GM12878 (cell line): ENCODE measurements around the gene CNPY1. TPM values are rescaled to one million over a fixed set of nuclear protein-coding genes. Genes with fewer than 3 reads are reported as not detected.

Experiments
- ATAC-seq: fragments of 200-7000 bp; cut with Tn5 transposase; 3 replicates; pipeline ENCODE4 v1.9.1; 2020; ENCODE audit warnings: mild to moderate bottlenecking, moderate library complexity
- BruUV-seq: library from RNA; stranded (reverse); fragments of 400-500 nt; replicated peaks from 2 replicates; lab custom pipeline; 2021; lab: Mats Ljungman, UMichigan
- CTCF ChIA-PET: fragments of 300-600 bp; sonication (Branson Sonifier 250); formaldehyde crosslinking; extraction: SDS; loops from one replicate; lab custom pipeline; 2021; ENCODE audit warnings: inconsistent platforms; lab: Yijun Ruan, JAX
- POLR2A ChIA-PET: fragments of 350-600 bp; formaldehyde crosslinking; extraction: SDS; loops from one replicate; lab custom pipeline; 2021; ENCODE audit warnings: inconsistent platforms; lab: Charles Lee
- RAD21 ChIA-PET: fragments of 300-600 bp; sonication (Branson Sonifier 250); formaldehyde crosslinking; loops from one replicate; lab custom pipeline; 2023; ENCODE audit warnings: antibody characterized with exemption; ENCODE audit not compliant: unreplicated experiment; lab: Charles Lee
- SMC1A ChIA-PET: fragments of 300-600 bp; sonication (Branson Sonifier 250); formaldehyde crosslinking; loops from one replicate; lab custom pipeline; 2023; ENCODE audit not compliant: unreplicated experiment, uncharacterized antibody; lab: Charles Lee
- DNase-seq: peaks from one replicate; pipeline ENCODE4 v3.0.0-alpha.2; 2011; ENCODE audit warnings: low read depth, low spot score
- FAIRE-seq: peaks from 3 replicates; lab custom pipeline; 2011; peaks lifted over from hg19 to GRCh38; lab: Jason Lieb, UNC
- H2AFZ ChIP-seq: 2 replicates; pipeline ENCODE4 v1.6.0; 2011; ENCODE audit warnings: low read depth, low read length, control low read depth; ENCODE audit not compliant: control insufficient read depth
- H3K27ac ChIP-seq: 2 replicates; pipeline ENCODE4 v1.5.1; 2011; ENCODE audit warnings: control low read depth; ENCODE audit not compliant: control insufficient read depth, insufficient read depth
- H3K27me3 ChIP-seq, 2 experiments: replicated peaks in 1 of 2; 2 replicates each; pipeline versions ENCODE4 v1.6.0 to v1.6.1; 2011; ENCODE audit warnings: low read length in 1 of 2; ENCODE audit not compliant: control insufficient read depth in 2 of 2, insufficient read depth in 2 of 2
- H3K36me3 ChIP-seq, 2 experiments: 2 replicates each; pipeline ENCODE4 v1.5.1; 2011; ENCODE audit warnings: low read length in 1 of 2; ENCODE audit not compliant: control insufficient read depth in 2 of 2, insufficient read depth in 2 of 2
- H3K4me1 ChIP-seq: 2 replicates; pipeline ENCODE4 v1.6.1; 2011; ENCODE audit warnings: mild to moderate bottlenecking, low read length, moderate library complexity, mixed read lengths; ENCODE audit not compliant: control insufficient read depth, insufficient read depth
- H3K4me2 ChIP-seq: 2 replicates; pipeline ENCODE4 v1.6.0; 2011; ENCODE audit warnings: control low read depth; ENCODE audit not compliant: control insufficient read depth, insufficient read depth
- H3K4me3 ChIP-seq: fragments of 200-600 bp; sonication (generic); 2 replicates; pipeline ENCODE4 v1.5.1; 2016
- H3K79me2 ChIP-seq: 2 replicates; pipeline ENCODE4 v1.6.0; 2011; ENCODE audit warnings: low read length; ENCODE audit not compliant: control insufficient read depth, insufficient read depth
- H3K9ac ChIP-seq: 2 replicates; pipeline ENCODE4 v1.8.0; 2011; ENCODE audit warnings: low read length, control low read depth, mixed read lengths; ENCODE audit not compliant: control insufficient read depth, insufficient read depth
- H3K9me3 ChIP-seq: replicated peaks from 3 replicates; pipeline ENCODE4 v1.5.1; 2011; ENCODE audit warnings: mild to moderate bottlenecking, low read length; ENCODE audit not compliant: control insufficient read depth, insufficient read depth
- H4K20me1 ChIP-seq: 2 replicates; pipeline ENCODE4 v1.6.0; 2011; ENCODE audit not compliant: control insufficient read depth, insufficient read depth
- CEBPZ ChIP-seq: fragments of 150-350 bp; IDR thresholded peaks from 2 replicates; pipeline ENCODE4 v1.6.1; 2016; ENCODE audit warnings: low read depth, low read length
- FOXK2 ChIP-seq: fragments of 450-650 bp; IDR thresholded peaks from 2 replicates; pipeline ENCODE4 v1.6.1; 2017; ENCODE audit warnings: mild to moderate bottlenecking, moderate library complexity
- HDAC6 ChIP-seq: fragments of 200-600 bp; sonication (generic); IDR thresholded peaks from one replicate; pipeline ENCODE4 v1.8.0; 2017; ENCODE audit warnings: antibody characterized with exemption; ENCODE audit not compliant: unreplicated experiment
- JUNB ChIP-seq: IDR thresholded peaks from 2 replicates; pipeline ENCODE4 v1.6.1; 2016; ENCODE audit warnings: antibody characterized with exemption, mild to moderate bottlenecking
- MTA3 ChIP-seq: IDR thresholded peaks from 2 replicates; pipeline ENCODE4 v1.6.1; 2012; ENCODE audit warnings: low read length, inconsistent platforms, borderline replicate concordance
- NKRF ChIP-seq: fragments of 450-650 bp; conservative IDR thresholded peaks from 2 replicates; pipeline ENCODE4 v1.6.1; 2017; ENCODE audit warnings: mild to moderate bottlenecking, moderate library complexity
- SREBF1 ChIP-seq: IDR thresholded peaks from 2 replicates; pipeline ENCODE4 v1.6.1; 2012; ENCODE audit warnings: mild to moderate bottlenecking, low read length
- ZBTB4 ChIP-seq: fragments of 450-650 bp; formaldehyde crosslinking; IDR thresholded peaks from 2 replicates; pipeline ENCODE4 v1.4.0; 2022; ENCODE audit warnings: mild to moderate bottlenecking, moderate library complexity
- ZBTB40 ChIP-seq: fragments of 450-650 bp; IDR thresholded peaks from 2 replicates; pipeline ENCODE4 v1.6.1; 2016; ENCODE audit warnings: mild to moderate bottlenecking, moderate library complexity, borderline replicate concordance
- WGBS: methylation state at CpG from one replicate; pipeline ENCODE4 v1.1.6; 2016; ENCODE audit warnings: low lambda C conversion rate; ENCODE audit not compliant: insufficient replicate concordance, insufficient coverage; ENCODE audit errors: missing lambda C conversion rate; 5-methylcytosine and 5-hydroxymethylcytosine counted together
- in situ Hi-C: fragments of 300-500 bp; cut with MboI; formaldehyde crosslinking; loops from 9 replicates; pipeline ENCODE4 v1.14.3; 2018; ENCODE audit warnings: mixed read lengths
- intact Hi-C: fragments of 100-400 bp; cut with micrococcal nuclease; formaldehyde crosslinking; loops from one replicate; pipeline ENCODE4 v1.14.2; 2022; ENCODE audit not compliant: unreplicated experiment
- polyA plus RNA-seq, 11 experiments: library from polyadenylated mRNA; depleted of rRNA in 4 of 11; unstranded in 6 of 11; stranded (reverse) in 5 of 11; fragments of >200 nt; fragmentation: Nextera tagmentation in 4 of 11; fragmentation: Illumina TruSeq in 1 of 11; extraction: Ambion mirVana in 4 of 11; extraction: Trizol in 1 of 11; gene quantifications; 1 replicate in 1 of 11; 2 replicates in 10 of 11; pipeline versions ENCODE4 v1.2.1 to v1.2.3, GENCODE V29; 2011 to 2016; ENCODE audit warnings: inconsistent platforms in 2 of 11, missing spikeins in 2 of 11, low read depth in 1 of 11
- total RNA-seq, 4 experiments: library from RNA; depleted of rRNA in 3 of 4; stranded (reverse); fragments of >200 nt in 3 of 4; fragmentation: Illumina TruSeq in 1 of 4; extraction: Trizol in 1 of 4; gene quantifications; 2 replicates each; pipeline versions ENCODE4 v1.2.1 to v1.2.3, GENCODE V29; 2013 to 2021

The CNPY1 gene
- total and polyA plus RNA-seq, 10 of the 15 experiments (the other 5 are each of a cell fraction or from before 2014, with no cell fraction given): not detected

DNA sequence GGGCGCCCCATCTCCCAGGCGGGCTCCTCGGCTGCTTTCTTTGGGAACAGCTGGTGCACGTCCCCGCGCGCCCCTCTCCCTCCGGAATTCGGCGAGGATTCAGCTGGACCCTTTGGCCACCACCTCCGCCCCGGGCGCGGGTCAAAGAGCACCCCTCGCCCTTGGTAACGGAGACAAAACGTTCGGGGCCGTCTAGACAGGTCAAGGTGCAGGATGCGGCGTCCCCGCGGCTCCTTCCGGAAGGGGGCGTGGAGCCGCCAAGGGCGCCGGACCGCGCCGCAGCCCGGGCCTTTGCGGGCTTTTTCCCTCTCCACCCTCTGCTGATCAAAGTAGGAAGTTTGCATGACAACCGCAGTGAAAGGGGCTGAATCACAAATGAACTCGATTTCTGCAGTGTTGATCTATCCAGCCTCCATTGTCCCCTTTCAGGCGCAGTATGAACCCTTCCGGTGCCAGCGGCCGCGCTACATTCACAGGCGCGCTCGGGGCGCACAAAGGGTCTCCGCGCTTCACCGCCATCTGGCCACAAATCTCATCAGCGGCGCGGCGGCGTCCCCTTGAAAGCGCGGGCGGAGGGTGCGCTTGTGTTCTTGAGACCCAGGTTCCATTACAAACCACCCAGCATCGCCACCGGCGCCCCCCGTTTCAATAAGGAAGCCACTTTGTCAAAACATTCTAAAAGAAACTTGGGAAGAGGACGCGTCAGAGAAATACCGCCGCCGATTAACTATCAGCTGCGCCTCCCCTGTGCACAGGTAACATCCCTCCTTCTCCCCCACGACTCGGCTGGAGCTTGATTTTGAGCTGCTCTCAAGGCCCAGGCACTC lies 36.4 kb downstream of the CNPY1 start:
- Histone ChIP-seq H3K9me3 (no peaks in the 10 kb centered on the region; the same call in 2 of the 3 replicates), H3K4me2 (no peak overlapping the region), H2AFZ (no peak overlapping the region), H3K4me1 (no peaks in the 10 kb centered on the region), H3K36me3 (no peaks in the 10 kb centered on the region), H3K79me2 (no peaks in the 10 kb centered on the region), H4K20me1 (no peaks in the 10 kb centered on the region), H3K27ac (no peak overlapping the region), H3K27me3 (peaks cover 1 to 18% of the 10 kb centered on the region in 2 experiments), H3K9ac (no peak overlapping the region), H3K4me3 (no peak overlapping the region)
- ChIA-PET POLR2A (no interaction called here), RAD21 (no interaction called here), CTCF (no interaction called here), SMC1A (no interaction called here)
- no peak for DNase-seq
- intact Hi-C loops (no loop called here), in situ Hi-C loops (no loop called here)
- WGBS: 36% methylated on average over 66 of the region's 68 CpGs
- TF ChIP-seq NKRF: no peak
- no peak for TF ChIP-seq SREBF1
- peak; percentile 62 for TF ChIP-seq HDAC6
- no peak for TF ChIP-seq JUNB
- no peak for TF ChIP-seq CEBPZ
- TF ChIP-seq ZBTB4 (CRISPR knock-in tag): no peak
- no peak for TF ChIP-seq FOXK2
- no peak for TF ChIP-seq ZBTB40
- TF ChIP-seq MTA3: no peak
- no peak for FAIRE-seq
- ATAC-seq: no peak
- BruUV-seq: no TSS peak
